ENCODE measurements around the gene MED12L.
A peak's percentile ranks its signal among the peaks of the same experiment; 100 is the strongest.

The MED12L gene

DNA sequence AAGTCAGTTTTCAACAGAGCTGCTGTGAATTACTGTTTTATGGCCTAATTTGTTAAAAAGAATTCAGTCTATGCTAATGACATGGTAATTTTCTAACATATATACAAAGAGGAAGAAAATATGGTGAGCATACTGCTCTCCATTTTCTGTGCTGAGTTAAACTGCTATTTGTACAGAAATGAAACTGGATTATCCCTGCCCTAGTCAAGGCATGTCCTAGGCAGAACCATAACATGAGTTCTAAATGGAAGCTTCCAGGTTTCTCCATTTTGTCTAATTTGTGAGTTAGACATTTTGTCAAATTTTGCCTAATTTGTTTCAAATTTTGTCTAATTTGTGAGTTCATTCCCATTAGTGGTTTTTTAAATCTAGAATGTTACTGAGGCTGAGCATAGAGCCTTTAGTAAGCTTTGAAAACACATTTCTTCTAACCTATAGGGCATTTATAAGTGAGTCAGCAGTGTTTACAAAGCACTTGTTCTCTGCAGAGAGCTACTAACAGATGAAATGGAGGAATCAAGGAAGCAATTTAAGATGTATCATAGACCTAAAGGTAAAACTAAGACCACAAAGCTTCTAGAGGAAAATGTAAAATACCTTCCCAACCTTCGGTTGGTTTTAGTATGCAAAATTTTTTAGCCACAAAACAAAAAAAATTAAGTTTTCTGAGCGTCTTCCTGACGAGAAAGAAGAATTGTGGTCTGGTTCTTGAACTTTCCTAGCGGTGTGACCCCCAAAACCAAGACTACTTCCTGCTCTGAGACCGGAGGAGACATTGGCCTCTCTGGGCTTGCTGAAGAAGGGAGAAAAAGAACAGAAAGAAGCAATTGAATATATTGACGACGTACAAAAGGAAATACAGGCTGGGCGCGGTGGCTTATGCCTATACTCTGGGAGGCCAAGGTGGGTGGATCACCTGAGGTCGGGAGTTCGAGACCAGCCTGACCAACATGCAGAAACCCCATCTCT is 183.1 kb downstream of the MED12L start:
- H3K4me3 ChIP-seq (ENCODE audit: low read depth, low read length) = no peak overlapping the region
- TF ChIP-seq, protein P1, sequence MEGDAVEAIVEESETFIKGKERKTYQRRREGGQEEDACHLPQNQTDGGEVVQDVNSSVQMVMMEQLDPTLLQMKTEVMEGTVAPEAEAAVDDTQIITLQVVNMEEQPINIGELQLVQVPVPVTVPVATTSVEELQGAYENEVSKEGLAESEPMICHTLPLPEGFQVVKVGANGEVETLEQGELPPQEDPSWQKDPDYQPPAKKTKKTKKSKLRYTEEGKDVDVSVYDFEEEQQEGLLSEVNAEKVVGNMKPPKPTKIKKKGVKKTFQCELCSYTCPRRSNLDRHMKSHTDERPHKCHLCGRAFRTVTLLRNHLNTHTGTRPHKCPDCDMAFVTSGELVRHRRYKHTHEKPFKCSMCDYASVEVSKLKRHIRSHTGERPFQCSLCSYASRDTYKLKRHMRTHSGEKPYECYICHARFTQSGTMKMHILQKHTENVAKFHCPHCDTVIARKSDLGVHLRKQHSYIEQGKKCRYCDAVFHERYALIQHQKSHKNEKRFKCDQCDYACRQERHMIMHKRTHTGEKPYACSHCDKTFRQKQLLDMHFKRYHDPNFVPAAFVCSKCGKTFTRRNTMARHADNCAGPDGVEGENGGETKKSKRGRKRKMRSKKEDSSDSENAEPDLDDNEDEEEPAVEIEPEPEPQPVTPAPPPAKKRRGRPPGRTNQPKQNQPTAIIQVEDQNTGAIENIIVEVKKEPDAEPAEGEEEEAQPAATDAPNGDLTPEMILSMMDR (conservative IDR thresholded peaks at IDR 0.05; ENCODE audit: low read depth, low read length) = no peak
- peak; percentile 17 for DNase-seq (ENCODE audit: low read depth)

DNA sequence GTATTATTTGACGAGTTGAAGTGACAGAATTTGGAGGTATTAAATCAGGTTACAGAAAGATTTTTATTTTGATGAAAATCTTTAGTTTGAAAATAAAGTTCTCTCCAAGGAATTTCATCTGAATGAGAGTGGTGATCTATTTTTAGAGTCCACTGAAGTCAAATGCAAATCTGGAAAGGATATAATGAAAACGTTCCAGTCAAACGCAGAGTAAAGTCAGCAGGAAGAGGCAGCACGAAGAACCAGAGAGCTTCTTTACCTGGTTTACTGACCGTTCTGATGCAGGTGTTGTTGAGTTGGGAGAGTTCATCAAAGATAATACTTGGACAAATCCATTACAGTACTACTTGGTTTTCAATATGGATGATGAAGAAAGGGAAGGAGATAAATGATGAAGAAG is 184.2 kb downstream of the MED12L start:
- no peak overlapping the region for H3K4me3 ChIP-seq (ENCODE audit: low read depth, low read length)
- TF ChIP-seq, protein P1 (conservative IDR thresholded peaks at IDR 0.05; ENCODE audit: low read depth, low read length) = no peak
- no peak for DNase-seq (ENCODE audit: low read depth)

DNA sequence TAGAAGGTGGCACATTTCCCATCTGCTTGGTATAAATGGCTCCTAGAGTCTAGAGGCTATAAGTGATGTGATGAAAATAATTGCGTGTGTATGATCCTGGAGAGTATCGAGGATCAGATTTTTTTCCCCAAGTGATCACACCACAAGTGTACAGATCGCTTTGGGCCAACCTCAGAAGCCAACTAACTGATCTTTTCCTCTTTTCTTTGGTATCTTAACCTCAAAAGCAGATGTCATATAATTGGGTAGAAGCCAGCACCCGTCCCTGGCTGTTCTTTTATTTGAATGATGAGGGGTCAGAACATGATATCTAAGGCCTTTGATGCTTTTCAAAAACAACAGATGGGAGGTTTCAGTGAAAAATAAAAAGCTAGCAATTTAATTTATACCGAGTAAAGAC is 189.6 kb downstream of the MED12L start:
- H3K4me3 ChIP-seq (ENCODE audit: low read depth, low read length) = no peak overlapping the region
- TF ChIP-seq, protein P1 (conservative IDR thresholded peaks at IDR 0.05; ENCODE audit: low read depth, low read length) = no peak
- no peak for DNase-seq (ENCODE audit: low read depth)

DNA sequence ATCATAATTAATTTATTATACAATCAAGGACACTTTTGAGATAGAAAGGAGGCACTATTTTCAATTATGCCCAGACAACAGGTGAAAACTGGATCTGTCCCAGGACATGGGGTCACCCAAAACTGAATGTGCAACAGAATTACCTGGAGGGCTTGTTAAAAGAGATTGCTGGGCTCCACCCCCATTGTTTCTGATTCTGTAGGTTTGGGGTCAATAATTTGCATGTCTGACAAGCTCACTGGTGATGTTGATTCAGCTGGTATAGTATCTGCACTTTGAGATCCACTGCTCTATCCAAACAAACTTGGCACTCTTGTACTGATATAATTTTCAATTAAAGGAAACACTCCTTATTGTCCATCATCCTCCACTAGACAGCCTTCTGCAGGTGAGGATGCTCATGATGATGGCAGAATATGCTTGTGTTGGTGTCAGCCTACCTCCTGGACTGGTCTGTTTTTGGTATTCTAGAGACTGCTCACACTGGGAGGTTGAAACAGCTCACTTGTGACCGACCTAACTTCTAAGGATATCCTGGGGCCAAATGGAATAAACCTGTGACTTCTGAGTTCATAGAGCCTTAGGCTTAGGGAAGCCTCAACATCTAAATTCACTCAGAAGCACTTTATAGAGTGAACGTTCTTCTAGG is 190.7 kb downstream of the MED12L start:
- TF ChIP-seq, protein P1 (conservative IDR thresholded peaks at IDR 0.05; ENCODE audit: low read depth, low read length) = no peak
- no peak for DNase-seq (ENCODE audit: low read depth)
- H3K4me3 ChIP-seq (ENCODE audit: low read depth, low read length) = no peak overlapping the region

DNA sequence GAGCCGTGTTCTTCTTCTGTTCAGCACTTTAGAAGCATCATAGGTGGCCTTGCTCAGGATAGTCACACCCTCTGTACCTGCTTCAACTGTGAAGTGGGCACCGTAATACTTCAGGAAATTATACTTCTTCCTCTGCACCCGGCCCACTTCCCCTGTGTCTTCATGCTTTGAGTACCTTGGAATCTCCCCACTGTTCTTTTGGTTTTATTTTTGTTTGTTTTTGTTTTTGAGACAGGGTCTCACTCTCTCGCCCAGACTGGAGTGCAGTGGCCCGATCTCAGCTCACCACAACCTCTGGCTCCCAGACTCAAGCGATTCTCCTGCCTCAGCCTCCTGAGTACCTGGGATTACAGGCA is 191.2 kb downstream of the MED12L start:
- TF ChIP-seq, protein P1 (conservative IDR thresholded peaks at IDR 0.05; ENCODE audit: low read depth, low read length) = no peak
- H3K4me3 ChIP-seq (ENCODE audit: low read depth, low read length) = no peak overlapping the region
- DNase-seq (ENCODE audit: low read depth) = no peak

DNA sequence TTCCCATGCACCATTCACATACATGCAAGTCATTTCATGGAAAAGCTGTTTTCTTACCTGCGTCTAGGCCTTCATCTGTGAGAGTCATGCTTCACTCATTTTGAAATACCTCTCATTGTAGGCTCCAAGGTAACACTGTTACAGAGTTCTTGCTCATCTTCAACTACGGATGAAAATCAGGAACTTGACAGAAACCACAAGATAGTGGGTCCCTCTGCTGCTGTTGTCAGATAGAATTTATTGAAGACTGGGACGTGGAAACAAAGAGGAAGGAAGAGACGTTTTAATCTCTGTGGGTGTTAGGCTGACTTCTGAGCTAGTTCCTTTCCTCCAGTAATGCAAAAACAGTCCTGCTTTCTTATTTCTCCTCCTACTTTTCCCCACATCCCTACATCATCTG is 192.8 kb downstream of the MED12L start, which contains the start of gene P2RY14:
TSS of gene P2RY14 (minus strand) at position 313 of the 400 bp plus-strand sequence. CDS start 64,226 bp downstream, outside the sequence.
- DNase-seq (ENCODE audit: low read depth) = no peak
- TF ChIP-seq, protein P1 (conservative IDR thresholded peaks at IDR 0.05; ENCODE audit: low read depth, low read length) = no peak
- no peak within 1 kb of the TSS for H3K4me3 ChIP-seq (ENCODE audit: low read depth, low read length)

Data from choroid plexus epithelial cell (primary cell).